Loucy (cell line): ENCODE results near the gene TLE2.

Experiments used
- EZH2phosphoT487 ChIP-seq: fragments of 200-600 bp; IDR thresholded peaks from 2 replicates; pipeline ENCODE4 v1.6.1; 2018; ENCODE audit warnings: antibody characterized with exemption, mild to moderate bottlenecking, moderate library complexity, borderline replicate concordance
- TF ChIP-seq, protein P1 (sequence below): fragments of 200-600 bp; sonication (generic); conservative IDR thresholded peaks from 2 replicates; pipeline ENCODE4 v1.5.1; 2014; ENCODE audit warnings: mild to moderate bottlenecking, antibody characterized with exemption, low read length

DNA sequence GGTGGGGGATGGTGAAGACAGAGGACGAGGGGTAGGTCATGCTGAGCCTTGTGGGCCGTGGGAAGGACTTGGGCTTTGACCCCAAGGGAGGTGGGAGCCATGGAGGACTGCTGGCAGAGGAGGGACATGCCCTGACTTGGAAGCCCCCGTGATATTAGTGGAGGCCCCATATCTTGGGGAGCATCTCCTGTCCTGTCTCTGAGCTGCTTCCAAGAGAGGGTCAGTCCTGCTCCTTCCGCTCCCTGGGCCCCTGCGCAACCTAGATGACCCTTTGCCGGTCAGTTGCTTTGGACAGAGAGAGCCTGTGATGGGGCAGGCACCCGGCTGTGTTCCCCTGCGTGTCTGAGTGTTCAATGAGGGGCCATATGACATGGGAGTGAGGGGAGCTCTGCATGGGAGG, 46.5 kb downstream of the TLE2 start:
- TF ChIP-seq, protein P1, sequence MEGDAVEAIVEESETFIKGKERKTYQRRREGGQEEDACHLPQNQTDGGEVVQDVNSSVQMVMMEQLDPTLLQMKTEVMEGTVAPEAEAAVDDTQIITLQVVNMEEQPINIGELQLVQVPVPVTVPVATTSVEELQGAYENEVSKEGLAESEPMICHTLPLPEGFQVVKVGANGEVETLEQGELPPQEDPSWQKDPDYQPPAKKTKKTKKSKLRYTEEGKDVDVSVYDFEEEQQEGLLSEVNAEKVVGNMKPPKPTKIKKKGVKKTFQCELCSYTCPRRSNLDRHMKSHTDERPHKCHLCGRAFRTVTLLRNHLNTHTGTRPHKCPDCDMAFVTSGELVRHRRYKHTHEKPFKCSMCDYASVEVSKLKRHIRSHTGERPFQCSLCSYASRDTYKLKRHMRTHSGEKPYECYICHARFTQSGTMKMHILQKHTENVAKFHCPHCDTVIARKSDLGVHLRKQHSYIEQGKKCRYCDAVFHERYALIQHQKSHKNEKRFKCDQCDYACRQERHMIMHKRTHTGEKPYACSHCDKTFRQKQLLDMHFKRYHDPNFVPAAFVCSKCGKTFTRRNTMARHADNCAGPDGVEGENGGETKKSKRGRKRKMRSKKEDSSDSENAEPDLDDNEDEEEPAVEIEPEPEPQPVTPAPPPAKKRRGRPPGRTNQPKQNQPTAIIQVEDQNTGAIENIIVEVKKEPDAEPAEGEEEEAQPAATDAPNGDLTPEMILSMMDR = no peak
- no peak for TF ChIP-seq EZH2phosphoT487
